Activated T-cell treated with anti-CD3 and anti-CD28 coated beads, Interleukin-2, amount 50 U/mL, for 72 hours (primary cell): Measurements from ENCODE around the gene SAMSN1. TPM values are rescaled to one million over a fixed set of nuclear protein-coding genes. Genes with fewer than 3 reads are reported as not detected.

Source experiments
- ATAC-seq, 2 donors: fragments of 150-1000 bp; cut with Tn5 transposase; replicated peaks in 1 of 2; 2 replicates each; pipeline ENCODE4 v1.10.0; 2021; ENCODE audit warnings: moderate library complexity in 2 of 2, mild to moderate bottlenecking in 1 of 2
- DNase-seq, 2 donors: peaks; one replicate each; pipeline ENCODE4 v3.0.0; 2021 to 2022; ENCODE audit warnings: mixed read lengths in 1 of 2
- H3K27ac Mint-ChIP-seq: one replicate; pipeline ENCODE4 v1.8.0; 2022; ENCODE audit warnings: mild to moderate bottlenecking, moderate library complexity, mixed read lengths
- H3K27me3 Mint-ChIP-seq: one replicate; pipeline ENCODE4 v1.8.0; 2022; ENCODE audit warnings: low read depth, mixed read lengths
- H3K36me3 Mint-ChIP-seq, 2 donors: one replicate each; pipeline ENCODE4 v1.8.0; 2022; ENCODE audit warnings: mixed read lengths in 2 of 2, mild to moderate bottlenecking in 1 of 2; ENCODE audit not compliant: insufficient read depth in 2 of 2
- H3K4me1 Mint-ChIP-seq: one replicate; pipeline ENCODE4 v1.8.0; 2022; ENCODE audit warnings: low read depth, mixed read lengths
- H3K4me3 Mint-ChIP-seq, 2 donors: one replicate each; pipeline ENCODE4 v1.8.0; 2022; ENCODE audit warnings: mild to moderate bottlenecking in 2 of 2, mixed read lengths in 2 of 2, moderate library complexity in 2 of 2
- H3K9me3 Mint-ChIP-seq, 2 donors: one replicate each; pipeline ENCODE4 v1.8.0; 2022; ENCODE audit warnings: mixed read lengths in 2 of 2
- total RNA-seq, 2 donors: library from RNA; stranded (reverse); gene quantifications; one replicate each; pipeline ENCODE4 v1.2.3, GENCODE V29; 2022

Gene SAMSN1
- 10 to 100 TPM; 65.4 to 69.1 TPM for total RNA-seq

- ATAC-seq = peak; percentile 94
- Mint-ChIP-seq H3K36me3 (peaks cover 2 to 5% of the 10 kb centered on the region in 2 donors), H3K9me3 (no peaks in the 10 kb centered on the region), H3K4me1 (peaks cover 74% of the 10 kb centered on the region), H3K27me3 (no peaks in the 10 kb centered on the region), H3K4me3 (peak within 1 kb of the TSS; percentile 75 to 89), H3K27ac (peak within 1 kb of the TSS; percentile 68)
- DNase-seq = peak; percentile 70 to 77
These were observed at the start of gene SAMSN1 for GRCh38 chr21:14545906-14546480. Gene SAMSN1 (minus strand): TSS chr21:14546315. CDS start chr21:14546261, 54 bp downstream.

GRCh38 chr21:14595449-14595848, 49.3 kb upstream of the SAMSN1 start:
- peaks cover 4 to 6% of the 10 kb centered on the region in 2 donors for H3K36me3 Mint-ChIP-seq
- peaks cover 20% of the 10 kb centered on the region for H3K4me1 Mint-ChIP-seq
- ATAC-seq (no peak), DNase-seq (no peak)
- no peak overlapping the region for H3K4me3 Mint-ChIP-seq
- H3K9me3 Mint-ChIP-seq = peaks cover 4 to 5% of the 10 kb centered on the region in 2 donors
- no peaks in the 10 kb centered on the region for H3K27me3 Mint-ChIP-seq
- no peak overlapping the region for H3K27ac Mint-ChIP-seq

- no peak for ATAC-seq
- H3K4me3 Mint-ChIP-seq = no peak overlapping the region
- H3K27ac Mint-ChIP-seq = no peak overlapping the region
These were observed 48.9 kb upstream of the SAMSN1 start for GRCh38 chr21:14594967-14595366.

GRCh38 chr21:14593230-14593629, 47.1 kb upstream of the SAMSN1 start:
- H3K9me3 Mint-ChIP-seq = peaks cover 2 to 4% of the 10 kb centered on the region in 2 donors
- no peak for ATAC-seq
- no peak overlapping the region for H3K27ac Mint-ChIP-seq
- H3K4me3 Mint-ChIP-seq = no peak overlapping the region
- DNase-seq = no peak
- H3K4me1 Mint-ChIP-seq = peaks cover 29% of the 10 kb centered on the region
- H3K36me3 Mint-ChIP-seq = peaks cover 6 to 8% of the 10 kb centered on the region in 2 donors
- H3K27me3 Mint-ChIP-seq = no peaks in the 10 kb centered on the region

More at GRCh38 chr21:14594967-14595366, 48.9 kb upstream of the SAMSN1 start:
- peaks cover 4 to 6% of the 10 kb centered on the region in 2 donors for H3K36me3 Mint-ChIP-seq
- DNase-seq = no peak
- H3K4me1 Mint-ChIP-seq = peaks cover 23% of the 10 kb centered on the region
- peaks cover 2 to 4% of the 10 kb centered on the region in 2 donors for H3K9me3 Mint-ChIP-seq
- H3K27me3 Mint-ChIP-seq = no peaks in the 10 kb centered on the region

GRCh38 chr21:14592296-14593000, 46.3 kb upstream of the SAMSN1 start:
- no peaks in the 10 kb centered on the region for H3K27me3 Mint-ChIP-seq
- H3K9me3 Mint-ChIP-seq = peaks cover 2 to 4% of the 10 kb centered on the region in 2 donors
- H3K4me3 Mint-ChIP-seq = no peak overlapping the region
- peaks cover 29% of the 10 kb centered on the region for H3K4me1 Mint-ChIP-seq
- DNase-seq = no peak
- H3K36me3 Mint-ChIP-seq = peaks cover 6 to 8% of the 10 kb centered on the region in 2 donors
- no peak for ATAC-seq
- H3K27ac Mint-ChIP-seq = no peak overlapping the region

- Mint-ChIP-seq H3K27ac (peak overlapping the region; percentile 96), H3K4me3 (peak overlapping the region; percentile 7 to 87), H3K9me3 (peaks cover 2% of the 10 kb centered on the region in 2 donors), H3K27me3 (no peaks in the 10 kb centered on the region), H3K36me3 (peaks cover 3 to 5% of the 10 kb centered on the region in 2 donors), H3K4me1 (peaks cover 29% of the 10 kb centered on the region)
- DNase-seq (peak; percentile 15 to 16), ATAC-seq (peak; percentile 65 to 77)
These were observed 45.8 kb upstream of the SAMSN1 start for GRCh38 chr21:14591882-14592281.

- peak overlapping the region; percentile 96 for H3K27ac Mint-ChIP-seq
- H3K4me3 Mint-ChIP-seq = peak overlapping the region; percentile 7 to 87
- ATAC-seq (peak; percentile 69 to 70), DNase-seq (no peak)
- H3K27me3 Mint-ChIP-seq = no peaks in the 10 kb centered on the region
- H3K36me3 Mint-ChIP-seq = peaks cover 3 to 5% of the 10 kb centered on the region in 2 donors
- H3K4me1 Mint-ChIP-seq = peaks cover 29% of the 10 kb centered on the region
- peaks cover 0 to 2% of the 10 kb centered on the region in 2 donors for H3K9me3 Mint-ChIP-seq
These were observed 45.3 kb upstream of the SAMSN1 start for GRCh38 chr21:14591377-14591776.

- Mint-ChIP-seq H3K27ac (peak overlapping the region; percentile 89), H3K9me3 (peaks cover 0 to 2% of the 10 kb centered on the region in 2 donors), H3K27me3 (no peaks in the 10 kb centered on the region), H3K4me3 (peak overlapping the region; percentile 28 to 63), H3K4me1 (peaks cover 29% of the 10 kb centered on the region), H3K36me3 (peaks cover 3 to 4% of the 10 kb centered on the region in 2 donors)
- no peak for DNase-seq
- ATAC-seq = peak; percentile 72 to 78
These were observed 43.9 kb upstream of the SAMSN1 start for GRCh38 chr21:14589855-14590563.

- Mint-ChIP-seq H3K36me3 (peaks cover 0 to 4% of the 10 kb centered on the region in 2 donors), H3K4me1 (peaks cover 36% of the 10 kb centered on the region), H3K4me3 (no peak overlapping the region), H3K27me3 (no peaks in the 10 kb centered on the region), H3K9me3 (no peaks in the 10 kb centered on the region), H3K27ac (no peak overlapping the region)
- ATAC-seq (no peak), DNase-seq (no peak)
These were observed 41.2 kb upstream of the SAMSN1 start for GRCh38 chr21:14587266-14587665.

- H3K4me1 Mint-ChIP-seq = peaks cover 27% of the 10 kb centered on the region
These were observed 39.0 kb upstream of the SAMSN1 start for GRCh38 chr21:14585122-14585521.

GRCh38 chr21:14584357-14585095, 38.4 kb upstream of the SAMSN1 start:
- H3K36me3 Mint-ChIP-seq = peaks cover 0 to 4% of the 10 kb centered on the region in 2 donors
- peaks cover 21% of the 10 kb centered on the region for H3K4me1 Mint-ChIP-seq

More at GRCh38 chr21:14585122-14585521, 39.0 kb upstream of the SAMSN1 start:
- H3K27me3 Mint-ChIP-seq = peaks cover 1% of the 10 kb centered on the region
- no peak for DNase-seq
- H3K36me3 Mint-ChIP-seq = peaks cover 0 to 4% of the 10 kb centered on the region in 2 donors
- no peak overlapping the region for H3K27ac Mint-ChIP-seq
- no peak for ATAC-seq
- no peaks in the 10 kb centered on the region for H3K9me3 Mint-ChIP-seq
- H3K4me3 Mint-ChIP-seq = peak overlapping the region in 1 of 2 donors; percentile 13

GRCh38 chr21:14583629-14584255, 37.6 kb upstream of the SAMSN1 start:
- peaks cover 0 to 4% of the 10 kb centered on the region in 2 donors for H3K36me3 Mint-ChIP-seq
- H3K4me1 Mint-ChIP-seq = peaks cover 19% of the 10 kb centered on the region
- no peak for DNase-seq
- no peaks in the 10 kb centered on the region for H3K9me3 Mint-ChIP-seq
- no peak overlapping the region for H3K27ac Mint-ChIP-seq
- H3K27me3 Mint-ChIP-seq = peaks cover 6% of the 10 kb centered on the region
- peak in 1 of 2 donors; percentile 39 for ATAC-seq
- H3K4me3 Mint-ChIP-seq = no peak overlapping the region

More at GRCh38 chr21:14584357-14585095, 38.4 kb upstream of the SAMSN1 start:
- ATAC-seq (no peak), DNase-seq (no peak)
- Mint-ChIP-seq H3K27me3 (peaks cover 6% of the 10 kb centered on the region), H3K27ac (no peak overlapping the region), H3K4me3 (no peak overlapping the region), H3K9me3 (no peaks in the 10 kb centered on the region)
